Measurements from ENCODE around the gene CDH13. TPM values are rescaled to one million over a fixed set of nuclear protein-coding genes. Genes with fewer than 3 reads are reported as not detected.

The CDH13 gene
- total RNA-seq, 3 donors from 2014 or later, result 4.9 to 11.2 (median 9.8) TPM

GRCh38 chr16:83238949-83239691, 612.4 kb downstream of the CDH13 start:
- DNase-seq (no peak), ATAC-seq (no peak)
- H3K4me3 ChIP-seq, result no peak overlapping the region
- no peaks in the 10 kb centered on the region for H3K9me3 ChIP-seq
- H3K36me3 ChIP-seq (ENCODE audit: low read depth), result no peaks in the 10 kb centered on the region
- no peak for TF ChIP-seq CTCF (IDR thresholded peaks at IDR 0.05)
- H3K4me1 ChIP-seq (ENCODE audit: low read depth), result no peaks in the 10 kb centered on the region
- intact Hi-C loops (cut with DNase I, micrococcal nuclease), result no loop called here

- no peak for TF ChIP-seq CTCF (IDR thresholded peaks at IDR 0.05)
- Histone ChIP-seq H3K4me3 (no peak overlapping the region), H3K36me3 (ENCODE audit: low read depth) (no peaks in the 10 kb centered on the region), H3K4me1 (ENCODE audit: low read depth) (no peaks in the 10 kb centered on the region), H3K9me3 (no peaks in the 10 kb centered on the region)
- DNase-seq (no peak), ATAC-seq (no peak)
- intact Hi-C loops (cut with DNase I, micrococcal nuclease), result no loop called here
These were observed 617.3 kb downstream of the CDH13 start for GRCh38 chr16:83244057-83244456.

- H3K36me3 ChIP-seq (ENCODE audit: low read depth), result no peaks in the 10 kb centered on the region
- no peaks in the 10 kb centered on the region for H3K4me1 ChIP-seq (ENCODE audit: low read depth)
- intact Hi-C loops (cut with DNase I, micrococcal nuclease), result no loop called here
- DNase-seq (no peak), ATAC-seq (no peak)
- no peak overlapping the region for H3K4me3 ChIP-seq
- no peak for TF ChIP-seq CTCF (IDR thresholded peaks at IDR 0.05)
- no peaks in the 10 kb centered on the region for H3K9me3 ChIP-seq
These were observed 618.3 kb downstream of the CDH13 start for GRCh38 chr16:83245061-83245460.

- Histone ChIP-seq H3K9me3 (no peaks in the 10 kb centered on the region), H3K4me3 (no peak overlapping the region), H3K36me3 (ENCODE audit: low read depth) (no peaks in the 10 kb centered on the region), H3K4me1 (ENCODE audit: low read depth) (no peaks in the 10 kb centered on the region)
- intact Hi-C loops (cut with DNase I, micrococcal nuclease), result no loop called here
- TF ChIP-seq CTCF (IDR thresholded peaks at IDR 0.05), result no peak
- ATAC-seq (no peak), DNase-seq (no peak)
These were observed 621.1 kb downstream of the CDH13 start for GRCh38 chr16:83247767-83248372.

- DNase-seq (no peak), ATAC-seq (no peak)
- Histone ChIP-seq H3K36me3 (ENCODE audit: low read depth) (no peaks in the 10 kb centered on the region), H3K4me3 (no peak overlapping the region), H3K9me3 (no peaks in the 10 kb centered on the region), H3K4me1 (ENCODE audit: low read depth) (no peaks in the 10 kb centered on the region)
- intact Hi-C loops (cut with DNase I, micrococcal nuclease), result no loop called here
- TF ChIP-seq CTCF (IDR thresholded peaks at IDR 0.05), result no peak
These were observed 622.1 kb downstream of the CDH13 start for GRCh38 chr16:83248735-83249463.

Data from mucosa of descending colon (tissue), 3 donors.